Measurements from ENCODE around the gene CNOT11. TPM values are rescaled to one million over a fixed set of nuclear protein-coding genes. Genes with fewer than 3 reads are reported as not detected.

CNOT11 gene
- total and polyA plus RNA-seq, 2 donors (not counting 1 experiment from before 2014, with no cell fraction given), result 37.6 to 46.3 TPM

DNA sequence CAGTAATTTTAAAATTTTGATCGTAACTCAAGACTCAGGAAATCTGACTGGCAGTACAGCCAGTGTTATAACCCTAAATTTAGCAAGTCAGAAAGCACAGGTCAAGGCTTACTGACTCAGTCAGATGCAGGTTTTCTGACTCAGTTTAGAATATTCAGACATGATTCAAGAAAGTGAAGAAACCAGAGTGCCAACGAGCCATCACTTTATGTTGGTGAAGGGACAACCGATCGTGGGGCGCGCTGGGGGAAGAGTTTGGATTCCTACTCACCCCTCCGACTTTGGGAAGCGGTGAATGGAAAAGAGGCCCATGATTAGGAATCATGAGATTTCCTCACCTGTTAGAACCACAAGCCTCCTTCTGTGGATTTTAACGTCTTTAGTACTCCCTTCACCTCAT is 54.8 kb downstream of the CNOT11 start:
- Mint-ChIP-seq H3K4me3 (peak overlapping the region; percentile 93), H3K4me1 (peaks cover 55% of the 10 kb centered on the region)
- ATAC-seq (ENCODE audit: low read depth), result no peak

DNA sequence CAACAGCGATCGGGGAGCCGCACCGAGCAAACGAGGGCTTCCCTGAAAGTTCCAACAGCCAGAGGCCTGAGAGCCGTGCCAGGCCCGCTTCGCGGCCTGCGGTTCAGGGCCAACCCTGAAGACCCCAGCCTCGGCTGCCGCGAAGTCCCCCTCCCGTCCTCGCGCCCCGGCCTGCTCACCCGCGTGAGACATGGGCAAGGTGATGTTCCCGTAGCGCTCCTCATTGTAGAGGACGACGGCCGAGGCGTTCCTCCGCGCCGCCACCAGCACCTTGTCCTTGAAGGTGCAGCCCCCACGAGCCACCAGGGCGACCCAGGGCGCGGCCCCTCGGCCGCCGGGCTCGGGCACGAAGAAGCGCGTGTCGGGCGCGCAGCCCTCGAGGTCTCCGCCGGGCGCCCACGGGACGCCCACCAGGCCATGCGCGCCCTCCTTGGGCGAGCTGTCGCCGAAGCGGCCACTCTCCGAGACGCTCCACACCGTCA is 55.3 kb downstream of the CNOT11 start:
- H3K4me3 Mint-ChIP-seq, result peak overlapping the region; percentile 93
- peak overlapping the region; percentile 92 for H3K27ac Mint-ChIP-seq
- no peak for DNase-seq
- intact Hi-C loops (cut with micrococcal nuclease), result loop anchor here (1.0 to 5.0 kb wide), 4 partner anchors 56 to 409 kb away; partner anchors contain the start of genes CNOT11 and TBC1D8
- peaks cover 0 to 6% of the 10 kb centered on the region in 2 experiments for H3K36me3 ChIP-seq (replicated peaks in 1 of 2; ENCODE audit: control extremely low read depth in 1 of 2, control insufficient read depth in 1 of 2, extremely low read depth in 1 of 2, insufficient read depth in 2 of 2, low read length in 1 of 2)
- POLR2A ChIA-PET, result interaction anchor here (0.6 to 0.8 kb wide), 2 partner anchors 306 to 1971 kb away, joined by 3 read pairs; partner anchors contain the start of genes EIF5B and RPL31
- H3K9me3 ChIP-seq (ENCODE audit: control extremely low read depth in 1 of 3, control insufficient read depth in 2 of 3, insufficient read depth in 1 of 3, low read length in 2 of 3), result no peaks in the 10 kb centered on the region
- peak overlapping the region; percentile 88 for H2AFZ ChIP-seq (ENCODE audit: insufficient read depth, low read depth, low read length, poor library complexity, severe bottlenecking)
- H3K9ac ChIP-seq (ENCODE audit: low read length), result peak overlapping the region; percentile 82
- no peaks in the 10 kb centered on the region for H3K9me3 Mint-ChIP-seq (ENCODE audit: insufficient read depth)
- no peaks in the 10 kb centered on the region for H3K27me3 Mint-ChIP-seq
- peaks cover 56% of the 10 kb centered on the region for H3K79me2 ChIP-seq (ENCODE audit: control insufficient read depth, insufficient read depth, low read length)
- peak overlapping the region; percentile 90 for H3K4me2 ChIP-seq (replicated peaks; ENCODE audit: low read depth, low read length, poor library complexity, severe bottlenecking)
- no peak for TF ChIP-seq EZH2 (IDR thresholded peaks at IDR 0.05; ENCODE audit: borderline replicate concordance, insufficient read depth, low read depth, low read length, poor library complexity, severe bottlenecking)
- TF ChIP-seq, protein P1, sequence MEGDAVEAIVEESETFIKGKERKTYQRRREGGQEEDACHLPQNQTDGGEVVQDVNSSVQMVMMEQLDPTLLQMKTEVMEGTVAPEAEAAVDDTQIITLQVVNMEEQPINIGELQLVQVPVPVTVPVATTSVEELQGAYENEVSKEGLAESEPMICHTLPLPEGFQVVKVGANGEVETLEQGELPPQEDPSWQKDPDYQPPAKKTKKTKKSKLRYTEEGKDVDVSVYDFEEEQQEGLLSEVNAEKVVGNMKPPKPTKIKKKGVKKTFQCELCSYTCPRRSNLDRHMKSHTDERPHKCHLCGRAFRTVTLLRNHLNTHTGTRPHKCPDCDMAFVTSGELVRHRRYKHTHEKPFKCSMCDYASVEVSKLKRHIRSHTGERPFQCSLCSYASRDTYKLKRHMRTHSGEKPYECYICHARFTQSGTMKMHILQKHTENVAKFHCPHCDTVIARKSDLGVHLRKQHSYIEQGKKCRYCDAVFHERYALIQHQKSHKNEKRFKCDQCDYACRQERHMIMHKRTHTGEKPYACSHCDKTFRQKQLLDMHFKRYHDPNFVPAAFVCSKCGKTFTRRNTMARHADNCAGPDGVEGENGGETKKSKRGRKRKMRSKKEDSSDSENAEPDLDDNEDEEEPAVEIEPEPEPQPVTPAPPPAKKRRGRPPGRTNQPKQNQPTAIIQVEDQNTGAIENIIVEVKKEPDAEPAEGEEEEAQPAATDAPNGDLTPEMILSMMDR (IDR thresholded peaks at IDR 0.05), result no peak
- WGBS (ENCODE audit: insufficient coverage), result under 1% methylated on average over 57 of the region's 57 CpGs
- H3K4me1 Mint-ChIP-seq, result peaks cover 54% of the 10 kb centered on the region
- peak; percentile 9 for ATAC-seq (ENCODE audit: low read depth)
- no peaks in the 10 kb centered on the region for H3K27me3 ChIP-seq (replicated peaks in 1 of 4; ENCODE audit: control extremely low read depth in 1 of 4, control insufficient read depth in 3 of 4, insufficient read depth in 4 of 4, low read length in 3 of 4)
- peak overlapping the region; percentile 57 to 93 (median 76) for H3K4me3 ChIP-seq (ENCODE audit: control extremely low read depth in 1 of 5, extremely low read depth in 1 of 5, insufficient read depth in 1 of 5, low read depth in 2 of 5, low read length in 4 of 5)
- H4K20me1 ChIP-seq (ENCODE audit: control insufficient read depth, insufficient read depth, low read length, poor library complexity, severe bottlenecking), result peaks cover 24% of the 10 kb centered on the region
- CTCF ChIA-PET, result interaction anchor here (0.7 to 1.5 kb wide), 3 partner anchors 34 to 295 kb away, joined by 3 to 11 read pairs (median 6); no protein-coding TSS in a partner anchor
- H3K27ac ChIP-seq (ENCODE audit: low read length in 2 of 2), result peak overlapping the region; percentile 84 to 85
- H3K4me1 ChIP-seq (ENCODE audit: control insufficient read depth in 2 of 2, insufficient read depth in 2 of 2, low read length in 2 of 2), result peaks cover 32 to 44% of the 10 kb centered on the region in 2 donors

More for the DNA sequence above, 54.8 kb downstream of the CNOT11 start:
- Histone ChIP-seq H3K4me1 (ENCODE audit: control insufficient read depth in 2 of 2, insufficient read depth in 2 of 2, low read length in 2 of 2) (peaks cover 32 to 44% of the 10 kb centered on the region in 2 donors), H3K9ac (ENCODE audit: low read length) (peak overlapping the region; percentile 82), H4K20me1 (ENCODE audit: control insufficient read depth, insufficient read depth, low read length, poor library complexity, severe bottlenecking) (peaks cover 28% of the 10 kb centered on the region), H3K27me3 (replicated peaks in 1 of 4; ENCODE audit: control extremely low read depth in 1 of 4, control insufficient read depth in 3 of 4, insufficient read depth in 4 of 4, low read length in 3 of 4) (no peaks in the 10 kb centered on the region), H3K27ac (ENCODE audit: low read length in 2 of 2) (peak overlapping the region; percentile 84 to 85), H3K79me2 (ENCODE audit: control insufficient read depth, insufficient read depth, low read length) (peaks cover 61% of the 10 kb centered on the region), H3K36me3 (replicated peaks in 1 of 2; ENCODE audit: control extremely low read depth in 1 of 2, control insufficient read depth in 1 of 2, extremely low read depth in 1 of 2, insufficient read depth in 2 of 2, low read length in 1 of 2) (peaks cover 0 to 6% of the 10 kb centered on the region in 2 experiments), H3K4me3 (ENCODE audit: control extremely low read depth in 1 of 5, extremely low read depth in 1 of 5, insufficient read depth in 1 of 5, low read depth in 2 of 5, low read length in 4 of 5) (peak overlapping the region; percentile 57 to 93 (median 76)), H2AFZ (ENCODE audit: insufficient read depth, low read depth, low read length, poor library complexity, severe bottlenecking) (peak overlapping the region; percentile 88), H3K4me2 (replicated peaks; ENCODE audit: low read depth, low read length, poor library complexity, severe bottlenecking) (peak overlapping the region; percentile 90), H3K9me3 (ENCODE audit: control extremely low read depth in 1 of 3, control insufficient read depth in 2 of 3, insufficient read depth in 1 of 3, low read length in 2 of 3) (no peaks in the 10 kb centered on the region)
- Mint-ChIP-seq H3K27ac (peak overlapping the region; percentile 92), H3K27me3 (no peaks in the 10 kb centered on the region), H3K9me3 (ENCODE audit: insufficient read depth) (no peaks in the 10 kb centered on the region)
- WGBS (ENCODE audit: insufficient coverage), result 29% methylated on average over 2 of the region's 9 CpGs
- DNase-seq, result no peak
- intact Hi-C loops (cut with micrococcal nuclease), result loop anchor here (2.0 to 5.0 kb wide), 3 partner anchors 155 to 410 kb away; partner anchors contain the start of gene TBC1D8
- POLR2A ChIA-PET, result no interaction called here
- CTCF ChIA-PET, result no interaction called here
- TF ChIP-seq, protein P1 (IDR thresholded peaks at IDR 0.05), result no peak
- no peak for TF ChIP-seq EZH2 (IDR thresholded peaks at IDR 0.05; ENCODE audit: borderline replicate concordance, insufficient read depth, low read depth, low read length, poor library complexity, severe bottlenecking)
